ENCODE results near the gene KRTAP12-4. TPM values are rescaled to one million over a fixed set of nuclear protein-coding genes. Genes with fewer than 3 reads are reported as not detected.
A peak's percentile ranks its signal among the peaks of the same experiment; 100 is the strongest.

The KRTAP12-4 gene
- total RNA-seq, 1 donor from 2014 or later = not detected

- Mint-ChIP-seq H3K4me1 (ENCODE audit: low read depth) (no peaks in the 10 kb centered on the region), H3K27me3 (ENCODE audit: low read depth) (peaks cover 52% of the 10 kb centered on the region), H3K9me3 (ENCODE audit: low read depth) (peaks cover 20% of the 10 kb centered on the region), H3K4me3 (ENCODE audit: unreplicated experiment) (no peak overlapping the region), H3K36me3 (ENCODE audit: low read depth) (peaks cover 4% of the 10 kb centered on the region), H3K27ac (ENCODE audit: unreplicated experiment) (no peak overlapping the region)
- TF ChIP-seq, protein P1, sequence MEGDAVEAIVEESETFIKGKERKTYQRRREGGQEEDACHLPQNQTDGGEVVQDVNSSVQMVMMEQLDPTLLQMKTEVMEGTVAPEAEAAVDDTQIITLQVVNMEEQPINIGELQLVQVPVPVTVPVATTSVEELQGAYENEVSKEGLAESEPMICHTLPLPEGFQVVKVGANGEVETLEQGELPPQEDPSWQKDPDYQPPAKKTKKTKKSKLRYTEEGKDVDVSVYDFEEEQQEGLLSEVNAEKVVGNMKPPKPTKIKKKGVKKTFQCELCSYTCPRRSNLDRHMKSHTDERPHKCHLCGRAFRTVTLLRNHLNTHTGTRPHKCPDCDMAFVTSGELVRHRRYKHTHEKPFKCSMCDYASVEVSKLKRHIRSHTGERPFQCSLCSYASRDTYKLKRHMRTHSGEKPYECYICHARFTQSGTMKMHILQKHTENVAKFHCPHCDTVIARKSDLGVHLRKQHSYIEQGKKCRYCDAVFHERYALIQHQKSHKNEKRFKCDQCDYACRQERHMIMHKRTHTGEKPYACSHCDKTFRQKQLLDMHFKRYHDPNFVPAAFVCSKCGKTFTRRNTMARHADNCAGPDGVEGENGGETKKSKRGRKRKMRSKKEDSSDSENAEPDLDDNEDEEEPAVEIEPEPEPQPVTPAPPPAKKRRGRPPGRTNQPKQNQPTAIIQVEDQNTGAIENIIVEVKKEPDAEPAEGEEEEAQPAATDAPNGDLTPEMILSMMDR (IDR thresholded peaks at IDR 0.05) = no peak
- DNase-seq (ENCODE audit: low spot score) = no peak
These were observed 39.0 kb downstream of the KRTAP12-4 start for GRCh38 chr21:44615466-44615865.

DNA sequence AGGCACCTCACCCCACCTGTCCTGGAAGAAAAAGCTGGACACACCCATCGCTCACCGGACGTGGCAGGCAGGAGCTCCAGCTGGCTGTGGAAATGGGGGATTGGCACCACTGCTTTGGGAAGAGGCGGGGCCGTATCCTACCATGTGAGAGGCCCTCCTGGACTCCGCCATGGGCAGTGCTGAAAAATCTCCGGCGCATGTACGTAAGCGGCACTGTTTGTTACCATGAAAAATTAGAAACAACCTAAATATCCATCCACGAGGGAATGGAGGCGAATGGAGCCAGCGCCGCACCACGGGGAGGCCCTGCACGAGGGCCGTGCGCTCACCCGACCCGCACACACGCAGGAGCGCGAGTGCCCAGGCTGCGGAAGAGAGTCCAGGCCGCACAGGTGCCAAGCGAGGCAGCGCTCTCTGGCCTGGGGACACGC, 39.5 kb downstream of the KRTAP12-4 start:
- no peak for DNase-seq (ENCODE audit: low spot score)
- Mint-ChIP-seq H3K9me3 (ENCODE audit: low read depth) (peaks cover 18% of the 10 kb centered on the region), H3K27ac (ENCODE audit: unreplicated experiment) (no peak overlapping the region), H3K36me3 (ENCODE audit: low read depth) (peaks cover 4% of the 10 kb centered on the region), H3K4me1 (ENCODE audit: low read depth) (no peaks in the 10 kb centered on the region), H3K4me3 (ENCODE audit: unreplicated experiment) (no peak overlapping the region), H3K27me3 (ENCODE audit: low read depth) (peaks cover 50% of the 10 kb centered on the region)
- TF ChIP-seq, protein P1 (IDR thresholded peaks at IDR 0.05) = no peak

DNA sequence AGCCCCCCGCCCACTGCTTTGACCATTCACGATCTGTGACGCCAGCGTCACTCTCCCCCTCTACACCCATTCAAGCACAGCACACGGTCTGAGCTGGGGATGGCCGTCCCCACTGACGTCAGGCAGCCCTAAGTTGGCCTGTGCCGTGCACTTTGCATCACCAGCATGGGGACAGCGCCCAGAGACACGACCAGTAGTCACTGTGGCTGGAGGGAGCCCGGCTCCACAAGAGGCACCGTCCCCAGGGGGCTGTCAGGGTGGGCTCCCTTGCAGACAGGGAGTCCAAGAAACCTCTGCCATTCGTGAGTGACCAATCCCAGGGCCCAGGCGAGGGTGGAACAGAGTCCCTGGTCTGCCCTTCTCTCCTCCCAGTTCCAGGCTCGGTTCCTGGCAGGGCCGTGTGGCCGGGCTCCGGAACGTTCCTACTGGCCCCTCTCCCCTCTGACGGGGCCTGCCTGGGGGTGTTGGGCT, 40.3 kb downstream of the KRTAP12-4 start:
- peaks cover 2% of the 10 kb centered on the region for H3K36me3 Mint-ChIP-seq (ENCODE audit: low read depth)
- peaks cover 18% of the 10 kb centered on the region for H3K9me3 Mint-ChIP-seq (ENCODE audit: low read depth)
- no peaks in the 10 kb centered on the region for H3K4me1 Mint-ChIP-seq (ENCODE audit: low read depth)
- TF ChIP-seq, protein P1 (IDR thresholded peaks at IDR 0.05) = no peak
- H3K27ac Mint-ChIP-seq (ENCODE audit: unreplicated experiment) = no peak overlapping the region
- no peak overlapping the region for H3K4me3 Mint-ChIP-seq (ENCODE audit: unreplicated experiment)
- peak; percentile 86 for DNase-seq (ENCODE audit: low spot score)
- H3K27me3 Mint-ChIP-seq (ENCODE audit: low read depth) = peaks cover 46% of the 10 kb centered on the region

- Mint-ChIP-seq H3K9me3 (ENCODE audit: low read depth) (peaks cover 20% of the 10 kb centered on the region), H3K4me1 (ENCODE audit: low read depth) (no peaks in the 10 kb centered on the region), H3K4me3 (ENCODE audit: unreplicated experiment) (no peak overlapping the region), H3K36me3 (ENCODE audit: low read depth) (peaks cover 2% of the 10 kb centered on the region), H3K27ac (ENCODE audit: unreplicated experiment) (no peak overlapping the region), H3K27me3 (ENCODE audit: low read depth) (peaks cover 41% of the 10 kb centered on the region)
- DNase-seq (ENCODE audit: low spot score) = peak; percentile 86
- TF ChIP-seq, protein P1 (IDR thresholded peaks at IDR 0.05) = no peak
These were observed 40.9 kb downstream of the KRTAP12-4 start for GRCh38 chr21:44613386-44614155.

DNA sequence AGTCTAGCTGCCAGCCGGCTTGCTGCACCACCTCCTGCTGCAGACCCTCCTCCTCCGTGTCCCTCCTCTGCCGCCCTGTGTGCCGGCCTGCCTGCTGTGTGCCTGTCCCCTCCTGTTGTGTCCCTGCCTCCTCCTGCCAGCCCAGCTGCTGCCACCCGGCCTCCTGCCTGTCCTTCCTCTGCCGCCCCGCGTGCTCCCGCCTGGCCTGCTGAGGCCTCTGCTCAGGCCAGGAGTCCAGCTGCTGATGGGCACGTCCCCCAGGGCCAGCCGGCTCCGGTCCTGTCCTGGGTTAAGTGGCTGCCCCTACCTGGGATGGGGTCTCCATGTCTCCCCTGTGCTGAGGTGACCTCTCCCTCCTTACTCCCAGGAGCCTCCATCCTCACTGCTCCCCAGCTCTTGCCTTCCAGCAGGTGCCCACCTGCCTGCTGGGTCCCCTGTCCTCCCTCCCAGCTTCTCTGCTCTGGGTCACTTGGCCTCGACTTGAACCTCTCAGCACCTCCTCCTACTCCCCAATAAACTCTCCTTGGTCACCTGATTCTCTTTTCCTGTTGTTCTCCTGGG, 41.7 kb downstream of the KRTAP12-4 start:
- TF ChIP-seq, protein P1 (IDR thresholded peaks at IDR 0.05) = no peak
- no peak overlapping the region for H3K4me3 Mint-ChIP-seq (ENCODE audit: unreplicated experiment)
- peaks cover 20% of the 10 kb centered on the region for H3K9me3 Mint-ChIP-seq (ENCODE audit: low read depth)
- no peaks in the 10 kb centered on the region for H3K4me1 Mint-ChIP-seq (ENCODE audit: low read depth)
- H3K27me3 Mint-ChIP-seq (ENCODE audit: low read depth) = peaks cover 38% of the 10 kb centered on the region
- H3K27ac Mint-ChIP-seq (ENCODE audit: unreplicated experiment) = no peak overlapping the region
- peak; percentile 87 for DNase-seq (ENCODE audit: low spot score)
- H3K36me3 Mint-ChIP-seq (ENCODE audit: low read depth) = peaks cover 2% of the 10 kb centered on the region
